ENCODE results near the gene INKA1. TPM values are rescaled to one million over a fixed set of nuclear protein-coding genes. Genes with fewer than 3 reads are reported as not detected.

Gene INKA1
- total and polyA plus RNA-seq, 2 of the 8 experiments (the other 6 are each of a cell fraction or from before 2014, with no cell fraction given): 1.3 to 4.7 TPM

- Histone ChIP-seq H2BK120ac (replicated peaks; ENCODE audit: low read depth, low read length) (no peak overlapping the region), H2AK5ac (ENCODE audit: low read depth, low read length) (no peak overlapping the region), H3K27me3 (replicated peaks in 1 of 4; ENCODE audit: control insufficient read depth in 3 of 4, extremely low read depth in 1 of 4, insufficient read depth in 3 of 4, low read length in 3 of 4) (peaks cover 0 to 2% (median 0%) of the 10 kb centered on the region in 4 experiments; a peak in 2 of 7 replicates), H3K4me2 (ENCODE audit: insufficient read depth in 1 of 2, low read depth in 2 of 2, low read length in 2 of 2) (no peak overlapping the region), H3K4ac (replicated peaks; ENCODE audit: insufficient read length, low read depth, low read length) (no peak overlapping the region), H3K23me2 (ENCODE audit: low read depth, low read length) (no peaks in the 10 kb centered on the region), H2BK5ac (ENCODE audit: low read depth, low read length) (no peak overlapping the region), H3K14ac (ENCODE audit: insufficient read length) (no peak overlapping the region), H2BK15ac (ENCODE audit: low read length) (no peak overlapping the region), H3K9me3 (ENCODE audit: insufficient read depth in 2 of 2, low read depth in 1 of 2, low read length in 1 of 2) (no peaks in the 10 kb centered on the region), H4K20me1 (replicated peaks in 1 of 2; ENCODE audit: control insufficient read depth in 1 of 2, insufficient read depth in 2 of 2, low read length in 2 of 2) (peaks cover 0 to 2% of the 10 kb centered on the region in 2 experiments), H2BK12ac (ENCODE audit: low read depth, low read length) (0 out of 2 replicates have a peak overlapping the region, but pooled peaks have one; percentile 39), H3K18ac (ENCODE audit: extremely low read depth, low read length) (no peak overlapping the region), H3K36me3 (ENCODE audit: control insufficient read depth in 2 of 4, insufficient read depth in 4 of 4, low read length in 3 of 4) (no peaks in the 10 kb centered on the region), H3K27ac (ENCODE audit: low read depth, low read length) (no peak overlapping the region), H3K4me3 (ENCODE audit: extremely low read depth in 1 of 4, insufficient read depth in 2 of 4, low read depth in 3 of 4, low read length in 4 of 4) (no peak overlapping the region), H3K4me1 (replicated peaks in 1 of 4; ENCODE audit: control insufficient read depth in 3 of 4, insufficient read depth in 4 of 4, low read length in 3 of 4) (no peaks in the 10 kb centered on the region), H4K91ac (replicated peaks; ENCODE audit: insufficient read length, low read length) (peak overlapping the region; percentile 32), H3K79me1 (ENCODE audit: low read depth, low read length) (no peaks in the 10 kb centered on the region), H3K79me2 (ENCODE audit: control insufficient read depth in 1 of 2, insufficient read depth in 2 of 2, low read length in 2 of 2) (no peaks in the 10 kb centered on the region), H2BK20ac (ENCODE audit: low read length) (no peak overlapping the region), H2AFZ (ENCODE audit: low read length) (no peak overlapping the region), H4K5ac (ENCODE audit: insufficient read length, low read depth, low read length) (no peak overlapping the region), H3K23ac (ENCODE audit: insufficient read length) (no peak overlapping the region), H3K56ac (replicated peaks; ENCODE audit: insufficient read length, low read depth, low read length) (no peak overlapping the region), H4K8ac (ENCODE audit: extremely low read depth, insufficient read depth, low read length) (no peak overlapping the region), H3K9ac (replicated peaks in 1 of 4; ENCODE audit: extremely low read depth in 1 of 4, low read depth in 3 of 4, low read length in 3 of 4) (no peak overlapping the region)
- TF ChIP-seq RXRA (IDR thresholded peaks at IDR 0.05; ENCODE audit: insufficient read depth, low read depth, low read length): no peak
- no peak for TF ChIP-seq E2F6 (IDR thresholded peaks at IDR 0.05)
- no peak for TF ChIP-seq TCF12 (IDR thresholded peaks at IDR 0.05; ENCODE audit: low read depth, low read length)
- ChIA-PET POLR2A (ENCODE audit: partially characterized antibody) (interaction anchor here (0.8 to 1.4 kb wide), 5 partner anchors 10 to 83 kb away, joined by 3 to 4 read pairs (median 3); no protein-coding TSS in a partner anchor), CTCF (ENCODE audit: partially characterized antibody) (interaction anchor here (0.8 to 1.9 kb wide), 5 partner anchors 9 to 94 kb away, joined by 4 to 8 read pairs (median 6); partner anchors contain the start of genes INKA1 and IP6K1)
- DNase-seq (ENCODE audit: low read depth in 1 of 2, low spot score in 2 of 2) (no peak), FAIRE-seq (no peak)
- WGBS, 2 experiments (ENCODE audit: extremely low coverage in 1 of 2, insufficient coverage in 1 of 2, insufficient read length in 1 of 2, insufficient replicate concordance in 2 of 2, low coverage in 1 of 2, low lambda C conversion rate in 2 of 2, missing lambda C conversion rate in 1 of 2): 94% methylated on average over 24 of the region's 24 CpGs; no CpG with 5 or more reads in 1 of the 2 experiments
Measured at GRCh38 chr3:49794926-49795905, 7.8 kb upstream of the INKA1 start.
